Keratinocyte (primary cell): Measurements from ENCODE around the gene CIDEA. TPM values are rescaled to one million over a fixed set of nuclear protein-coding genes. Genes with fewer than 3 reads are reported as not detected.

ENCODE experiments used
- DNase-seq: peaks from one replicate; pipeline ENCODE4 v3.0.0-alpha.2; 2011; ENCODE audit warnings: low read depth, missing footprints, low spot score
- FAIRE-seq: peaks from 2 replicates; lab custom pipeline; 2011; peaks lifted over from hg19 to GRCh38; lab: Jason Lieb, UNC
- H2AFZ ChIP-seq: 2 replicates; pipeline ENCODE4 v1.6.0; 2012; ENCODE audit warnings: low read length, control low read depth, inconsistent platforms; ENCODE audit not compliant: control insufficient read depth
- H3K27ac ChIP-seq: 2 replicates; pipeline ENCODE4 v1.5.1; 2011; ENCODE audit warnings: low read length; ENCODE audit not compliant: control insufficient read depth, insufficient read depth
- H3K27me3 ChIP-seq: 3 replicates; pipeline ENCODE4 v1.6.0; 2011; ENCODE audit warnings: low read length; ENCODE audit not compliant: control insufficient read depth, insufficient read depth; ENCODE audit errors: extremely low read depth
- H3K36me3 ChIP-seq, 2 experiments: 2 replicates in 1 of 2; 3 replicates in 1 of 2; pipeline ENCODE4 v1.5.1; 2011; ENCODE audit warnings: low read length in 2 of 2, mild to moderate bottlenecking in 1 of 2; ENCODE audit not compliant: control insufficient read depth in 2 of 2, insufficient read depth in 2 of 2; ENCODE audit errors: extremely low read depth in 1 of 2
- H3K4me1 ChIP-seq: 3 replicates; pipeline ENCODE4 v1.5.1; 2011; ENCODE audit warnings: low read length; ENCODE audit not compliant: control insufficient read depth, insufficient read depth; ENCODE audit errors: extremely low read depth
- H3K4me2 ChIP-seq: 3 replicates; pipeline ENCODE4 v1.6.0; 2011; ENCODE audit warnings: low read depth, low read length; ENCODE audit not compliant: control insufficient read depth, insufficient read depth; ENCODE audit errors: extremely low read depth
- H3K4me3 ChIP-seq, 3 experiments: fragments of 200-600 bp in 1 of 3; sonication (generic) in 1 of 3; 2 replicates in 2 of 3; 3 replicates in 1 of 3; pipeline ENCODE4 v1.5.1; 2011 to 2016; ENCODE audit warnings: low read length in 3 of 3, mild to moderate bottlenecking in 3 of 3, control low read depth in 2 of 3, inconsistent platforms in 1 of 3, low read depth in 1 of 3, mixed read lengths in 1 of 3, mixed run types in 1 of 3, moderate library complexity in 1 of 3; ENCODE audit not compliant: control insufficient read depth in 2 of 3, insufficient read depth in 2 of 3; ENCODE audit errors: extremely low read depth in 1 of 3
- H3K79me2 ChIP-seq: 2 replicates; pipeline ENCODE4 v1.6.0; 2012; ENCODE audit warnings: low read length; ENCODE audit not compliant: control insufficient read depth, insufficient read depth
- H3K9ac ChIP-seq: 3 replicates; pipeline ENCODE4 v1.6.0; 2011; ENCODE audit warnings: low read length; ENCODE audit not compliant: control insufficient read depth, insufficient read depth; ENCODE audit errors: extremely low read depth
- H3K9me1 ChIP-seq: 3 replicates; pipeline ENCODE4 v1.6.0; 2011; ENCODE audit warnings: low read length; ENCODE audit not compliant: control insufficient read depth, insufficient read depth; ENCODE audit errors: extremely low read depth
- H3K9me3 ChIP-seq: 2 replicates; pipeline ENCODE4 v1.5.1; 2012; ENCODE audit warnings: low read depth, low read length; ENCODE audit not compliant: control insufficient read depth
- H4K20me1 ChIP-seq: 3 replicates; pipeline ENCODE4 v1.6.0; 2011; ENCODE audit warnings: low read length; ENCODE audit not compliant: control insufficient read depth, insufficient read depth; ENCODE audit errors: extremely low read depth
- CTCF ChIP-seq, 3 experiments: IDR thresholded peaks in 1 of 3; conservative IDR thresholded peaks in 1 of 3; optimal IDR thresholded peaks in 1 of 3; 2 replicates in 2 of 3; 3 replicates in 1 of 3; pipeline versions ENCODE3 to v1.5.1; 2011; ENCODE audit warnings: low read length in 3 of 3, mild to moderate bottlenecking in 3 of 3, moderate library complexity in 2 of 3, control low read depth in 1 of 3, inconsistent platforms in 1 of 3; ENCODE audit not compliant: insufficient read depth in 2 of 3; ENCODE audit errors: extremely low read depth in 1 of 3
- EZH2 ChIP-seq: IDR thresholded peaks from one replicate; pipeline ENCODE4 v1.6.1; 2012; ENCODE audit warnings: inconsistent platforms, mild to moderate bottlenecking, low read length, moderate library complexity
- dilution Hi-C: fragments of 300-500 bp; cut with MboI; formaldehyde crosslinking; loops from one replicate; pipeline ENCODE4 v1.7.0; 2020; ENCODE audit warnings: low sequenced_read_pairs; ENCODE audit not compliant: extremely low pct_ligation_motif_present
- polyA plus RNA-seq, 5 experiments: library from polyadenylated mRNA; depleted of rRNA in 3 of 5; stranded (reverse) in 3 of 5; stranded (forward) in 1 of 5; unstranded in 1 of 5; fragments of >200 nt; gene quantifications; 1 replicate in 1 of 5; 2 replicates in 3 of 5; 3 replicates in 1 of 5; pipeline versions ENCODE4 v1.2.1 to v1.2.3, GENCODE V29; 2011 to 2012; ENCODE audit warnings: missing spikeins in 2 of 5, low read depth in 1 of 5, low replicate concordance in 1 of 5

CIDEA gene
- polyA plus RNA-seq, 1 donor (not counting 4 experiments of a cell fraction or from before 2014, with no cell fraction given) = 1.2 TPM

GRCh38 chr18:12299862-12300261 lies 45.7 kb downstream of the CIDEA start:
- Histone ChIP-seq H3K36me3 (no peaks in the 10 kb centered on the region), H3K4me2 (no peak overlapping the region), H3K27me3 (no peaks in the 10 kb centered on the region), H3K79me2 (no peaks in the 10 kb centered on the region), H3K4me3 (no peak overlapping the region), H3K9me3 (no peaks in the 10 kb centered on the region), H4K20me1 (no peaks in the 10 kb centered on the region), H3K9ac (no peak overlapping the region), H3K27ac (no peak overlapping the region), H3K9me1 (no peaks in the 10 kb centered on the region), H3K4me1 (peaks cover 11% of the 10 kb centered on the region), H2AFZ (no peak overlapping the region)
- DNase-seq (no peak), FAIRE-seq (no peak)
- dilution Hi-C loops = no loop called here
- TF ChIP-seq CTCF (optimal IDR thresholded peaks at IDR 0.05 in 1 of 3, IDR thresholded peaks at IDR 0.05 in 1 of 3, conservative IDR thresholded peaks at IDR 0.05 in 1 of 3; ENCODE audit: extremely low read depth in 1 of 3, insufficient read depth in 2 of 3, low read length in 3 of 3) (no peak), EZH2 (no peak)

GRCh38 chr18:12301263-12302005 lies 47.3 kb downstream of the CIDEA start:
- no peaks in the 10 kb centered on the region for H3K9me1 ChIP-seq
- dilution Hi-C loops = no loop called here
- H3K4me2 ChIP-seq = no peak overlapping the region
- no peaks in the 10 kb centered on the region for H3K27me3 ChIP-seq
- no peak overlapping the region for H3K9ac ChIP-seq
- no peaks in the 10 kb centered on the region for H3K36me3 ChIP-seq
- no peak overlapping the region for H3K4me3 ChIP-seq
- H2AFZ ChIP-seq = no peak overlapping the region
- DNase-seq = no peak
- no peaks in the 10 kb centered on the region for H3K9me3 ChIP-seq
- TF ChIP-seq CTCF (optimal IDR thresholded peaks at IDR 0.05 in 1 of 3, IDR thresholded peaks at IDR 0.05 in 1 of 3, conservative IDR thresholded peaks at IDR 0.05 in 1 of 3; ENCODE audit: extremely low read depth in 1 of 3, insufficient read depth in 2 of 3, low read length in 3 of 3) (no peak), EZH2 (no peak)
- H3K27ac ChIP-seq = no peak overlapping the region
- no peaks in the 10 kb centered on the region for H4K20me1 ChIP-seq
- no peaks in the 10 kb centered on the region for H3K79me2 ChIP-seq
- peaks cover 16% of the 10 kb centered on the region for H3K4me1 ChIP-seq
- no peak for FAIRE-seq
